Measurements from ENCODE around the gene KISS1R. TPM values are rescaled to one million over a fixed set of nuclear protein-coding genes. Genes with fewer than 3 reads are reported as not detected.

KISS1R gene
- total and polyA plus RNA-seq, 2 of the 4 experiments (the other 2 are of a cell fraction), result not detected

DNA sequence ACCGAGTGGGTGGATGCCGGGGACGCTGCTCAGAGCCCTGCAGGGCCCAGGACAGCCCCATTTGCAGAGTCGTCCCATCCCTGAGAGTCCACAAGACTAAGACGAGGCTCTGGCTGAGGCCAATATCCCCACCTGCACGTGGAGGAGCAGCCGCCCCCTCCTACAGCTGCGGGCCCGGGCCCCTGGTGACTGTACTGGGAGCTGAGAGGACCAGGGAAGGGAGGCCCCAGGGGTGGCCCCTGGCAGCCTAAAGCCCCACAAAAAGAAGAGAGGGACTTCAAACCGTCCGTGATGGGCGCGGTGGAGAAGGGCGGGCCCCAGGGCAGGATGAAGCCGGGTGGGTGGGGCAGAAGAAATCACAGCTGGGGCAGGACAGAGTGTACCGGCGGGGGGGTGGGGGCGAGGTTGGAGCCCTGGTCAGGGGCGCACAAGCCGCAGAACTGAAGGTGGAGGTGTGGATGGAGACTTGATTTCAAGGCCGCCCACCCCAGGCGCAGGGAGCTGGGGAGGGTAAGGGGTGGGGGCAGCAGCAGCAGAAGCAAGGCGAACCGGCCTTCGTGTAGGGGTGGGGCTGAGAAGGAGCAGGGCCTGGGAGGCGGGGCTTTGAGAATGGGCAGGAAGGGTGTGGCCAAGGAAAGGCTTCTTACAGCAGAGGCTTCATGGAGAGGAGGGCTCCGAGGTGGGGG, 44.7 kb upstream of the KISS1R start:
- no peak overlapping the region for H4K91ac ChIP-seq (ENCODE audit: insufficient read depth, low read depth, low read length)
- dilution Hi-C loops (cut with HindIII; ENCODE audit: low sequenced_read_pairs, unreplicated experiment) (no loop called here), intact Hi-C loops (cut with micrococcal nuclease) (no loop called here), in situ Hi-C loops (cut with MboI; ENCODE audit: low sequenced_read_pairs) (no loop called here)
- H3K4me3 ChIP-seq (ENCODE audit: insufficient read depth, low read depth, low read length), result no peak overlapping the region
- no peak overlapping the region for H2BK15ac ChIP-seq (ENCODE audit: low read depth, low read length)
- no TSS peak for BruUV-seq (replicated peaks)
- H4K5ac ChIP-seq (ENCODE audit: low read depth, low read length), result no peak overlapping the region
- ChIA-PET CTCF (no interaction called here), POLR2A (ENCODE audit: unreplicated experiment) (no interaction called here)
- H3K4ac ChIP-seq (ENCODE audit: low read depth, low read length), result peak overlapping the region; percentile 27; the same call in 1 of the 2 replicates
- H3K4me1 ChIP-seq (ENCODE audit: control insufficient read depth, insufficient read depth, low read length), result peaks cover 22% of the 10 kb centered on the region
- no peaks in the 10 kb centered on the region for H3K9me3 ChIP-seq (ENCODE audit: control insufficient read depth, insufficient read depth, low read length)
- no peak overlapping the region for H3K23ac ChIP-seq (ENCODE audit: low read depth, low read length)
- no peak overlapping the region for H3K56ac ChIP-seq (ENCODE audit: extremely low read depth, insufficient read depth, low read length)
- peaks cover 44% of the 10 kb centered on the region for H3K36me3 ChIP-seq (ENCODE audit: control insufficient read depth, insufficient read depth, low read length)
- no peak overlapping the region for H3K9ac ChIP-seq (ENCODE audit: low read depth, low read length)
- H2AK9ac ChIP-seq (replicated peaks; ENCODE audit: low read depth, low read length, poor library complexity), result peak overlapping the region; percentile 42
- H3K79me1 ChIP-seq (ENCODE audit: low read depth in 1 of 2, low read length in 2 of 2), result peaks cover 5 to 21% of the 10 kb centered on the region in 2 experiments; a peak in 2 of 4 replicates
- H2BK120ac ChIP-seq (ENCODE audit: low read depth, low read length), result no peak overlapping the region
- no peak overlapping the region for H2BK5ac ChIP-seq (ENCODE audit: low read depth, low read length, poor library complexity, severe bottlenecking)
- H2AFZ ChIP-seq (replicated peaks; ENCODE audit: low read length, poor library complexity), result peak overlapping the region; percentile 43
- WGBS, 2 experiments (ENCODE audit: extremely low coverage in 2 of 2, insufficient read length in 1 of 2), result 80% methylated on average over 4 of the region's 27 CpGs; no CpG with 5 or more reads in 1 of the 2 experiments
- peak; percentile 38 for DNase-seq
- H3K18ac ChIP-seq (ENCODE audit: low read depth, low read length), result no peak overlapping the region
- H4K20me1 ChIP-seq (ENCODE audit: insufficient read depth, low read length), result peaks cover 20% of the 10 kb centered on the region
- no peak overlapping the region for H2AK5ac ChIP-seq (ENCODE audit: low read depth, low read length)
- no peaks in the 10 kb centered on the region for H3K27me3 ChIP-seq (ENCODE audit: control insufficient read depth, insufficient read depth, low read length)
- no peaks in the 10 kb centered on the region; the same call in 1 of the 2 replicates for H3K9me1 ChIP-seq (ENCODE audit: insufficient read depth, low read length)
- H3K14ac ChIP-seq (replicated peaks; ENCODE audit: low read depth, low read length), result no peak overlapping the region
- peak; percentile 47 for ATAC-seq (ENCODE audit: low read depth)
- no peak overlapping the region for H3K27ac ChIP-seq (ENCODE audit: insufficient read depth, low read length)
- no peak overlapping the region for H4K8ac ChIP-seq (ENCODE audit: low read depth in 2 of 2, low read length in 2 of 2)
- TF ChIP-seq, protein P1, sequence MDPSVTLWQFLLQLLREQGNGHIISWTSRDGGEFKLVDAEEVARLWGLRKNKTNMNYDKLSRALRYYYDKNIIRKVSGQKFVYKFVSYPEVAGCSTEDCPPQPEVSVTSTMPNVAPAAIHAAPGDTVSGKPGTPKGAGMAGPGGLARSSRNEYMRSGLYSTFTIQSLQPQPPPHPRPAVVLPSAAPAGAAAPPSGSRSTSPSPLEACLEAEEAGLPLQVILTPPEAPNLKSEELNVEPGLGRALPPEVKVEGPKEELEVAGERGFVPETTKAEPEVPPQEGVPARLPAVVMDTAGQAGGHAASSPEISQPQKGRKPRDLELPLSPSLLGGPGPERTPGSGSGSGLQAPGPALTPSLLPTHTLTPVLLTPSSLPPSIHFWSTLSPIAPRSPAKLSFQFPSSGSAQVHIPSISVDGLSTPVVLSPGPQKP (IDR thresholded peaks at IDR 0.05; ENCODE audit: borderline replicate concordance, low read depth, low read length), result no peak
- TF ChIP-seq RAD21 (IDR thresholded peaks at IDR 0.05; ENCODE audit: low read length) (no peak), SMC3 (IDR thresholded peaks at IDR 0.05; ENCODE audit: low read depth, low read length) (no peak), RFX5 (IDR thresholded peaks at IDR 0.05; ENCODE audit: low read depth, low read length) (no peak), CEBPB (IDR thresholded peaks at IDR 0.05; ENCODE audit: low read depth, low read length) (no peak), NFE2L2 (IDR thresholded peaks at IDR 0.05; ENCODE audit: low read depth, low read length) (no peak), CHD1 (IDR thresholded peaks at IDR 0.05; ENCODE audit: low read depth, low read length) (no peak), MXI1 (IDR thresholded peaks at IDR 0.05; ENCODE audit: borderline replicate concordance, low read depth, low read length) (no peak), BHLHE40 (IDR thresholded peaks at IDR 0.05; ENCODE audit: low read depth, low read length) (no peak), MAZ (IDR thresholded peaks at IDR 0.05; ENCODE audit: borderline replicate concordance, low read depth, low read length) (no peak), MAFK (IDR thresholded peaks at IDR 0.05; ENCODE audit: low read depth, low read length) (no peak), RCOR1 (IDR thresholded peaks at IDR 0.05; ENCODE audit: insufficient replicate concordance, low read length) (no peak), FOS (IDR thresholded peaks at IDR 0.05; ENCODE audit: low read depth, low read length) (no peak), POLR2A (IDR thresholded peaks at IDR 0.05; ENCODE audit: low read depth, low read length) (no peak)
- TF ChIP-seq, protein P2, sequence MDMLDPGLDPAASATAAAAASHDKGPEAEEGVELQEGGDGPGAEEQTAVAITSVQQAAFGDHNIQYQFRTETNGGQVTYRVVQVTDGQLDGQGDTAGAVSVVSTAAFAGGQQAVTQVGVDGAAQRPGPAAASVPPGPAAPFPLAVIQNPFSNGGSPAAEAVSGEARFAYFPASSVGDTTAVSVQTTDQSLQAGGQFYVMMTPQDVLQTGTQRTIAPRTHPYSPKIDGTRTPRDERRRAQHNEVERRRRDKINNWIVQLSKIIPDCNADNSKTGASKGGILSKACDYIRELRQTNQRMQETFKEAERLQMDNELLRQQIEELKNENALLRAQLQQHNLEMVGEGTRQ (IDR thresholded peaks at IDR 0.05; ENCODE audit: low read depth, low read length), result no peak
- TF ChIP-seq, protein P3, sequence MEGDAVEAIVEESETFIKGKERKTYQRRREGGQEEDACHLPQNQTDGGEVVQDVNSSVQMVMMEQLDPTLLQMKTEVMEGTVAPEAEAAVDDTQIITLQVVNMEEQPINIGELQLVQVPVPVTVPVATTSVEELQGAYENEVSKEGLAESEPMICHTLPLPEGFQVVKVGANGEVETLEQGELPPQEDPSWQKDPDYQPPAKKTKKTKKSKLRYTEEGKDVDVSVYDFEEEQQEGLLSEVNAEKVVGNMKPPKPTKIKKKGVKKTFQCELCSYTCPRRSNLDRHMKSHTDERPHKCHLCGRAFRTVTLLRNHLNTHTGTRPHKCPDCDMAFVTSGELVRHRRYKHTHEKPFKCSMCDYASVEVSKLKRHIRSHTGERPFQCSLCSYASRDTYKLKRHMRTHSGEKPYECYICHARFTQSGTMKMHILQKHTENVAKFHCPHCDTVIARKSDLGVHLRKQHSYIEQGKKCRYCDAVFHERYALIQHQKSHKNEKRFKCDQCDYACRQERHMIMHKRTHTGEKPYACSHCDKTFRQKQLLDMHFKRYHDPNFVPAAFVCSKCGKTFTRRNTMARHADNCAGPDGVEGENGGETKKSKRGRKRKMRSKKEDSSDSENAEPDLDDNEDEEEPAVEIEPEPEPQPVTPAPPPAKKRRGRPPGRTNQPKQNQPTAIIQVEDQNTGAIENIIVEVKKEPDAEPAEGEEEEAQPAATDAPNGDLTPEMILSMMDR (conservative IDR thresholded peaks at IDR 0.05; ENCODE audit: low read depth, low read length), result no peak
- no peak overlapping the region for H2BK20ac ChIP-seq (ENCODE audit: low read depth, low read length)
- H3K4me2 ChIP-seq (ENCODE audit: low read depth, low read length), result no peak overlapping the region

All from IMR-90 (cell line).